Measurements from ENCODE around the gene YBEY.
"Not testable (repeated sequence)": the region's sequence is repeated elsewhere in the genome, so short reads cannot be mapped to it uniquely, and the experiment has no call there.

Gene YBEY

GRCh38 chr21:46307625-46308024, 21.5 kb downstream of the YBEY start:
- DNase-seq: no peak

- no peak for DNase-seq
These were observed 22.3 kb downstream of the YBEY start for GRCh38 chr21:46308431-46308830.

GRCh38 chr21:46310260-46310659, 24.1 kb downstream of the YBEY start:
- DNase-seq: not testable (repeated sequence)

GRCh38 chr21:46311568-46311967, 25.4 kb downstream of the YBEY start:
- DNase-seq: no peak

GRCh38 chr21:46312949-46313348, 26.8 kb downstream of the YBEY start:
- DNase-seq: no peak

GRCh38 chr21:46314441-46315020, 28.4 kb downstream of the YBEY start:
- DNase-seq: no peak

- no peak for DNase-seq
These were observed 30.7 kb downstream of the YBEY start for GRCh38 chr21:46316708-46317324.

- no peak for DNase-seq
These were observed 31.7 kb downstream of the YBEY start for GRCh38 chr21:46317710-46318463.

DNA sequence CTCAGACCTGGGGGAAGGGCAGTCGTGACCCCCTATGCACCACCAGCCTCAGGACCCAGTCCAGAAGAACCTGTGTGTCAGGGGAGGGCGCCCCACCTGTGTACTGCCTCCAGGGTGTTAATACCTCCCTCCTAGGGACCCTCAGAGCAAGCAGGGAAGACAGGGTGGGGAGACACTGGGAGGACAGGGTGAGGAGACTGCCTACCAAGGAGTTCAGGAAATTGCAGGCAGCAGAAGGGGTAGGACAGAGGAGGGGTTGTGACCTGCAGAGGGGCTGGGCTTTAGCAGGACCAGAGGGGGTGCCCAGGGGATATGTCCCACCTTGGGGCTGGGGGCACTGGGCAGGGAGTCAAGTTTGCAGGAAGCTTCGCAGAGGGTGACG, 32.3 kb downstream of the YBEY start:
- no peak for DNase-seq

DNA sequence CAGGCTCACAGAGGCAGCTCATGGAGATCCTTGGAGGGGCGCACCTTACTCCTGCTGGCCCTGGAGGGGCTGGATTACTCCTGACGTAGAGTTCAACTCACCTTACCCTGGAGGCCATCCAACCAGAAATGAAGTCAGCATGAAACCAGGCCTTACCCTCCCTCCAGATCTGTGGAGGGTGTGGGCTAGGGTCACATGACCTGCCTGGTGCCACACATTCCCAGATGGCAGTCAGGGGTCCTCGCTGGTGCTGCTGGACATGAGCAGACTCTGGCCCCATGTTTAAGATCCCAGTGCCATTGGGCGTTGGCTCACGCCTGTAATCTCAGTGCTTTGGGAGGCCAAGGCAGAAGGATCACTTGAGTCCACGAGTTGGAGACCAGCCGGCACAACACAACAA, 33.0 kb downstream of the YBEY start:
- no peak for DNase-seq

GRCh38 chr21:46320331-46320801, 34.2 kb downstream of the YBEY start:
- no peak for DNase-seq

GRCh38 chr21:46322351-46323226, 36.4 kb downstream of the YBEY start:
- no peak for DNase-seq

- DNase-seq: no peak
These were observed 37.1 kb downstream of the YBEY start for GRCh38 chr21:46323227-46323709.

DNA sequence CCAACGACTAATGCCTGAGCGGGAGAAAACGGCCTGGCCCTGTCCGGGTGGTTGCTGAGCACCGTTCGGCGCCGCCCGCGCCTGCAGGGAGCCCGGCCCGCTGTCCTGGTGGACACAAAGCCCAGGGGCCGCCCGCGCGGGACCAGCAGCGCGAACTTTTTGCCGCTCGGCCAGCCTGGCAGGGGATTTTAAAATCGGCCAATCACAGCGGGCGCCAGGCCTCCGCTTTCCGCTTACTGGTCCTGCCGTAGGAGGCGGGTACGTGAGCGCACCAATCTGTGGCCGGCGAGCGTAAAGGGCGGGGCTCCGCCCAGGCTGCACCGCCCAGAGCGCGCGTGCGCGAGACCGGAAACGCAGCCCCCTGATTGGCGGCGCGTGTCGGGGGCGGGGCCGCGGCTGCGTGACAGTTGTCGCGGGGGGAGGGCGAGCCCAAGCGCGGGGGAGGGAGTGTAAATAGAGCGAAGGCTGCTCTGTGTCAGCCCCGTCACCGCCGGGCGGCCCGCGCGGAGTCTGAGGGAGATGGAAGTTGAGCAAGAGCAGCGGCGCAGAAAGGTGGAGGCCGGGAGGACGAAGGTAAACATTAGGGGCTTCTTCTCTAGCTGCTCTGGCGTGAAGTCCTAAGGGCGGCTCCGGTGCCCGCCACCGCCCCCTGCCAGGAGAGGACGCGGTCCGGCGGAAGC, 37.7 kb downstream of the YBEY start, which contains the start of the genes C21orf58 and PCNT:
C21orf58 (minus strand) TSS at position 161 of the 680 bp plus-strand sequence. CDS start 1,132 bp downstream, outside the sequence.
PCNT (plus strand) TSS at position 447 of the 680 bp plus-strand sequence; CDS start at position 520, 73 bp downstream.
- DNase-seq: peak; percentile 98

- DNase-seq: peak; percentile 90
These were observed 38.4 kb downstream of the YBEY start for GRCh38 chr21:46324390-46325072.

GRCh38 chr21:46325073-46325912, 39.2 kb downstream of the YBEY start:
- DNase-seq: peak; percentile 50

DNA sequence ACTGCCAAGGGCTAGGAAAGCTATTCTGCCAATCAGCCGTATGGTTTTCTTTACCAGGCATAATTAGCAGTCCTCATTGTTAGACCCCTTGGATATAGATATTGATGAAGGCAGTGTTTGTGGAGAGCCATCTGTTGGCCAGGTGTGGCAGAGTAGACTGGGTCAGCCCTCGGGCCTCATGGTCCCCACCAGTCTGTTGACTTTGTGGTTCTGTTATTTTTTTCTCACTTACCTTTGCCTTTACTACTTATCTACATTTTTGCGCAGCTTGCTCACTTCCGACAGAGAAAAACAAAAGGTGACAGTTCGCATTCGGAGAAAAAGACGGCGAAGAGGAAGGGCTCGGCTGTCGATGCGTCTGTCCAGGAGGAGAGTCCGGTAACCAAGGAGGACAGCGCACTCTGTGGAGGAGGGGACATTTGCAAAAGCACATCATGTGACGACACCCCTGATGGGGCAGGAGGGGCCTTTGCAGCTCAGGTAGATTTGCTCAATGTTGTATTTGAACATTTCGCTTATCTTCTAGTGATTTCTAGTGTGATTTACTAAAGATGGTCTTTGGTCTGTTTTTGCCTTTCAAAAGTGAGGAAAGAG, 40.1 kb downstream of the YBEY start:
- no peak for DNase-seq

DNA sequence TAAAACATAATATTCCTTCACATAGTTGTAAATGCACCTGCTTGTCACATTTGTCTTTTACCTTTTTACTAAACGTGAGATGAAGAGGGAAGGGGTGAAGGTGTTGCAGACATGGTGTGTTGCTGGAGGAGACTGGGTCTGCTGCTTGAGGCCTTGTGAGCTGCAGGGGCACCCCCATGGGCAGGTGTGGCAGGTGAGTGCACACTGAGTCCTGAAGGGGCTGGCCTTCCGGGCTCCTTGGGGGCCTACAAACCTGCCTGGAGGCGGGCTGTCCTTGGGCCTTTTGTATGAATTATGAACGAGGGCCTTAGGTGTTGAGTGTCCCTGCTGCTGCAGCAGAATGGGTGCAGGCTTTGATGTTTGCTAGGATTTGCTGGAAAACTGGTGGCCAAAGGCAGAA, 41.6 kb downstream of the YBEY start:
- DNase-seq: no peak

DNA sequence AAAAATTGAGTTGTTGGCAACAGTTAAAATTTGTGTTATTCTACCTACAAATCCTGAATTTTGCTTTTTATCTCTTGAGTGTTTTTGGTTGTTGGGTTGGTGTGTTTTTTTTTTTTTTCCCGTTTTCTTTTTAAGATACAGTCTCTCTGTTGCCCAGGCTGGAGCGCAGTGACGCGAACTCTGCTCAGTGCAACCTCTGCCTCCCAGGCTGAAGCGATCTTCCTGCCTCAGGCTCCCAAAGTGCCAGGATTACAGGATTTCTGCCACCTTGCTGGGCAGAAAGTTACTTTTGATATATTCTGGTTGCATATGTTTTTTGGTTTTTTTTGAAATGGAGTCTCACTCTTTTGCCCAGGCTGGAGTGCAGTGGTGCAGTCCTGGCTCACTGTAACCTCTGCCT, 42.0 kb downstream of the YBEY start:
- DNase-seq: no peak

- no peak for DNase-seq
These were observed 43.7 kb downstream of the YBEY start for GRCh38 chr21:46329796-46330195.

All from activated CD4-positive, CD25-positive, alpha-beta regulatory T cell treated with anti-CD3 and anti-CD28 coated beads, Interleukin-2, amount 50 U/mL, for 72 hours (primary cell).